Measurements from ENCODE around the gene L3MBTL4.

Gene L3MBTL4

GRCh38 chr18:6365385-6365784 lies 49.3 kb downstream of the L3MBTL4 start:
- no peak for DNase-seq (ENCODE audit: low read depth in 2 of 2)

- DNase-seq (ENCODE audit: low read depth in 2 of 2), result no peak
These were observed 51.5 kb downstream of the L3MBTL4 start for GRCh38 chr18:6363216-6363615.

- no peak for DNase-seq (ENCODE audit: low read depth in 2 of 2)
These were observed 52.1 kb downstream of the L3MBTL4 start for GRCh38 chr18:6362559-6363129.

GRCh38 chr18:6357668-6358067 lies 57.0 kb downstream of the L3MBTL4 start:
- no peak for DNase-seq (ENCODE audit: low read depth in 2 of 2)

GRCh38 chr18:6355789-6356589 lies 58.7 kb downstream of the L3MBTL4 start:
- DNase-seq (ENCODE audit: low read depth in 2 of 2), result no peak

GRCh38 chr18:6352275-6352674 lies 62.4 kb downstream of the L3MBTL4 start:
- no peak for DNase-seq (ENCODE audit: low read depth in 2 of 2)

GRCh38 chr18:6342990-6343389 lies 71.7 kb downstream of the L3MBTL4 start:
- DNase-seq (ENCODE audit: low read depth in 2 of 2), result no peak

- DNase-seq (ENCODE audit: low read depth in 2 of 2), result no peak
These were observed 73.0 kb downstream of the L3MBTL4 start for GRCh38 chr18:6341709-6342108.

- DNase-seq (ENCODE audit: low read depth in 2 of 2), result no peak
These were observed 73.4 kb downstream of the L3MBTL4 start for GRCh38 chr18:6341303-6341702.

- no peak for DNase-seq (ENCODE audit: low read depth in 2 of 2)
These were observed 74.6 kb downstream of the L3MBTL4 start for GRCh38 chr18:6340121-6340520.

- DNase-seq (ENCODE audit: low read depth in 2 of 2), result no peak
These were observed 78.5 kb downstream of the L3MBTL4 start for GRCh38 chr18:6336239-6336638.

- no peak for DNase-seq (ENCODE audit: low read depth in 2 of 2)
These were observed 80.7 kb downstream of the L3MBTL4 start for GRCh38 chr18:6333981-6334380.

GRCh38 chr18:6331872-6332271 lies 82.8 kb downstream of the L3MBTL4 start:
- no peak for DNase-seq (ENCODE audit: low read depth in 2 of 2)

- DNase-seq (ENCODE audit: low read depth in 2 of 2), result no peak
These were observed 83.9 kb downstream of the L3MBTL4 start for GRCh38 chr18:6330786-6331185.

GRCh38 chr18:6328621-6329010 lies 86.1 kb downstream of the L3MBTL4 start:
- no peak for DNase-seq (ENCODE audit: low read depth in 2 of 2)

GRCh38 chr18:6327895-6328620 lies 86.7 kb downstream of the L3MBTL4 start:
- DNase-seq (ENCODE audit: low read depth in 2 of 2), result no peak

- no peak for DNase-seq (ENCODE audit: low read depth in 2 of 2)
These were observed 87.2 kb downstream of the L3MBTL4 start for GRCh38 chr18:6327485-6327884.

GRCh38 chr18:6326566-6326965 lies 88.1 kb downstream of the L3MBTL4 start:
- no peak for DNase-seq (ENCODE audit: low read depth in 2 of 2)

GRCh38 chr18:6323319-6323889 lies 91.3 kb downstream of the L3MBTL4 start:
- DNase-seq (ENCODE audit: low read depth in 2 of 2), result no peak

- no peak for DNase-seq (ENCODE audit: low read depth in 2 of 2)
These were observed 99.0 kb downstream of the L3MBTL4 start for GRCh38 chr18:6315517-6316331.

GRCh38 chr18:6313415-6313814 lies 101.3 kb downstream of the L3MBTL4 start:
- DNase-seq (ENCODE audit: low read depth in 2 of 2), result no peak

Data from stimulated activated CD4-positive, alpha-beta T cell treated with anti-CD3 and anti-CD28 coated beads, Interleukin-15, amount 100 ng/mL, for 48 hours (primary cell).